NCI-H82 treated with DMSO at 0.1 percent for 48 hours (cell line): ENCODE results near the gene OTOP2.

ENCODE experiments used
- DNase-seq: peaks from one replicate; lab custom pipeline; 2025; ENCODE audit not compliant: unreplicated experiment; lab: John Stamatoyannopoulos, UW

Gene OTOP2, protein sequence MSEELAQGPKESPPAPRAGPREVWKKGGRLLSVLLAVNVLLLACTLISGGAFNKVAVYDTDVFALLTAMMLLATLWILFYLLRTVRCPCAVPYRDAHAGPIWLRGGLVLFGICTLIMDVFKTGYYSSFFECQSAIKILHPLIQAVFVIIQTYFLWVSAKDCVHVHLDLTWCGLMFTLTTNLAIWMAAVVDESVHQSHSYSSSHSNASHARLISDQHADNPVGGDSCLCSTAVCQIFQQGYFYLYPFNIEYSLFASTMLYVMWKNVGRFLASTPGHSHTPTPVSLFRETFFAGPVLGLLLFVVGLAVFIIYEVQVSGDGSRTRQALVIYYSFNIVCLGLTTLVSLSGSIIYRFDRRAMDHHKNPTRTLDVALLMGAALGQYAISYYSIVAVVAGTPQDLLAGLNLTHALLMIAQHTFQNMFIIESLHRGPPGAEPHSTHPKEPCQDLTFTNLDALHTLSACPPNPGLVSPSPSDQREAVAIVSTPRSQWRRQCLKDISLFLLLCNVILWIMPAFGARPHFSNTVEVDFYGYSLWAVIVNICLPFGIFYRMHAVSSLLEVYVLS

DNA sequence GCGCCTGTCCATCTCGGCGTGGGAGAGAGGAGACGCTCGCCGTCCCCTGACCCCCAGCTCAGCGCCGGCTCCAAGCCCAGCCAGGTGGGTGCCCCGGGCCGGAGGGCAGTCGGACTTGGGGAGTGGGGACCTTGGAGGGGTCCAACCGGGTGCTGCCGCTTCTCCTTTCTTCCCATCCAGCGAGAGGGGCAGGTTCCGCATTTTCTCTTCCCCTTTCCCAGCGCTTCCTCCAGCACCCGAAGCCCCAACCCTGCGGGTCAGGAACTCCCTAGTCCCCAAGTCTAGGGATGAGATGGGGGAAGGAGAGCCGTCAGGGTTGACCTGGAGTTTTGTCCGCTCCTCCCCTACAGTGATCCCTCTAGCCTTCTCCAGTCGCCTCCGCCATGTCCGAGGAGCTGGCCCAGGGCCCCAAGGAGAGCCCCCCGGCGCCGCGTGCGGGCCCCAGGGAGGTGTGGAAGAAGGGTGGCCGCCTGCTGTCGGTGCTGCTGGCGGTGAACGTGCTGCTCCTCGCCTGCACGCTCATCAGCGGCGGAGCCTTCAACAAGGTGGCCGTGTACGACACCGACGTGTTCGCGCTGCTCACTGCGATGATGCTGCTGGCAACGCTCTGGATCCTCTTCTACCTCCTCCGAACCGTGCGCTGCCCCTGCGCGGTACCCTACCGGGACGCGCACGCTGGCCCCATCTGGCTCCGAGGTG lies at the start of gene OTOP2:
TSS of gene OTOP2 (plus strand) at position 24 of the 699 bp plus-strand sequence. CDS start at position 384, 360 bp downstream.
- DNase-seq = no peak

DNA sequence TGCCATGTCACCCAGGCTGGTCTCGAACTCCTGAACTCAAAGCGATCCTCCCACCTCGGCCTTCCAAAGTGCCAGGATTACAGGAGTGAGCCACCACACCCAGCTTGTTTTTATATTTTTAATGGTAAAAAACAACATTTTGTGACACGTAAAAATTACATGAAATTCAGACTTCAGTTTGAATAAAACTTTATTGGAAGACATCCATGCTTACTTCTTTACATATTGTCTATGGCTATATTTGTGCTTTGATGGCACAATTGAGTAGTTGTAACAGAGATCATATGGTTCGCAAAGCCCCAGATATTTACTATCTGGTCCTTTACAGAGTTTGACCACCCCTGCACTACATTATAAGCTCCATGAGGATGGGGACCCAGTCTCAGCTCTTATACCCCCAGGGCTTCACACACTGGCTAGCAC lies 49.4 kb upstream of the OTOP2 start:
- no peak for DNase-seq

DNA sequence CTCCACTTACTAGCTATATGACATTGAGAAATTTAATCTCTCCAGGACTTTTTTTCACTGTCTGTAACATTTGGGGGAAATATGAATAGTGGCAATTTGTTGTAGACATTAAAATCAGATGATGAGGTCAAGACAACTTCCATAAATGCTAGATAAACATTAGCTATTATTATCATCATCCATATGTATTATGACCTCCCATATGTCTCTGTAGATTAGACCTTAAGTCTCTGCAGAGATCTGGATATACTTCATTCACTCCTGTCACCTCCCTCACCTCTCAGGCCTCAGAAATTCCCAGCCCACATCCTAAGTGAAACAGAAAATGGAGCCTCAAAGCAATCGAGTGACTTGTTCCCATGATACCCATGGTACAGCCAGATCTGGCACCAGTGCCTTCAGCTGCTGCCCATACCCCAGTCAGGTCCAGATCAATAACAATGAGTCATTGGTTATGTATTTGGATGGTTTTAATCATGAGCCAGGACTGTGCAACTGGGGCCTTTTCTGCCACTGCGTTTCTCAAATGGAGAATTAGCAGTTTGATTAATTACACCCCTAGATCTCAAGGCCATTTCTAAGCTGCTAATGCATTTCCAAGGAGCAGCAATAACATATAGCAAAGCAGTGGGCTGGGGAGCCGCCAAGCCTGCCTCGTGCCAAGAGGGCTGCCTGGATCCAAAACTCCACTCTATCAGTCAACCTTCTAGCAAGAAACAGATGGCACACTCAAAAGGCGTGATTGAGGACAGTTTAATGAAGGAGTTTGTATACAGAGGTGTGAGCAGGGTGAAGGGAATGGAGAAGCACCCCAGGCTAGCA lies 48.7 kb upstream of the OTOP2 start:
- no peak for DNase-seq

DNA sequence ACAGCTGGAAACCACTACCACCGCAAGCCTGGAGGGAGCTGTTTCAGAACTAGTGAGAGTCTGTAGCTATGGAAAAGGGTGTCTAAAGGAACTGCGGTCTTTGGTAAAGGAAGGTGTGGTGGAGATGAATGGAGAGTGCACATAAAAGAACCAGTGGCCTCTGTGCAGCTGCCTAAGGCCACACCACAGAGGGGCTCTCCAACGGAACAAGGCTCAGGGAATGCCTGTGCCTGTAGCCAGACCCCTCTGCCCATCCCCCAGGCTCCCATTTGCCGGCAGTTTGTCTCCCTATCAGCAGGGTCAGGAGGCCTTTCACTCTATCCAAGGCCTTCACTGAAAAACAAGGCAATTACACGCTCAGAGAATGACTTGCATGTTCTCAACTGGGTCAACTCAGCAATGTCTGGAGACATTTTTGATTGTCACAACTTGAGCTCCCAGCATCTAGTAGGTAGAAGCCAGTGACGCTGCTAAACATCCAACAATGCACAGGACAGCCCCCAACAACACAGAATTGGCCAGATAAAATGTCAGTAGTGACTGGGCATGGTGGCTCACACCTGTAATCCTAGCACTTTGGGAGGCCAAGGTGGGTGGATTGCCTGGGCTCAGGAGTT lies 48.0 kb upstream of the OTOP2 start:
- DNase-seq = no peak

DNA sequence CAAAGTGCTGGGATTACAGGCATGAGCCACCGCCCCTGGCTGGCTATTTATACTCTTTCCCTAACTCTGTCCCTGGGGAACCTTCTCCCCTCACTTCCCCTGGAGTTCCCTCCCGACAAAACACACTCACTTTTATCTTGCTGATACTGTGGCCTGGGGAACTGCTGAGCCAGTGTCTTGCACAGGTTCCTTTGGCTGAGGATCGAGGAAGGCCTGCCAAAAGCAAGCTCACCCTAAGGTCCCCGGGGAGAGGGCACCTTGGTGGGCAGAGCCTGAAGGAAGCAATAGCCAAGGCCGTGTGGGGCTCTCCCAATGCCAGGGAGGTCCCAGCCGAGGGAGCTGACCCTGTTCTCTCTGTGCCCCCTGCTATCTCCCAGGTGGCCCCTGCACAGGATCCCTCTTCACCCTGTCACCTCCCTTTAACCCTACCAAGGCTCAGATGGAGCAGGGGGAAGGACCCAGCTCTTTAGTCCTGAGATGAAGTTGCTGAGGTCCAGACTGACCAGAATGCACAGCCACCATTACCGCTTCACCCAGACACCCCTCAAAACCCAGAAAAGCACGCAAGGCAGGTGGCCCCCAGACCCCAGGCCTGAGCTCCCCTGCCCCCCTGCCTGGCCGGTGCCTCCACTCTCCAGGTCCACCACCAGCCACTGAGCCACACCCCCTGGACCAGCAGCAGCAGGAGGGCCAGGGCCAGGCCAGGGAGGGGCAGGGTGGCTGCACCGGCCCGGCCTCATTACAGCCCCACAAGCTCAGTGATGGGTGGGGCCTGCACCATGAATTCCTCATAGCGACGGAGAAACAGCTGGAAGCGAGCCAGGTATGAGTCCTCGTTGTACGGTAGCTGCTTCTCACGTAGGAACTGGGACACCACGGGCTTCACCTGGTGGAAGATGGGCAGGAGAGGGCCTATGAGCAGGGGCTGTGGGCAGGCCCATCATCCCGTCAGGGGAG lies 46.2 kb upstream of the OTOP2 start:
- DNase-seq = no peak

DNA sequence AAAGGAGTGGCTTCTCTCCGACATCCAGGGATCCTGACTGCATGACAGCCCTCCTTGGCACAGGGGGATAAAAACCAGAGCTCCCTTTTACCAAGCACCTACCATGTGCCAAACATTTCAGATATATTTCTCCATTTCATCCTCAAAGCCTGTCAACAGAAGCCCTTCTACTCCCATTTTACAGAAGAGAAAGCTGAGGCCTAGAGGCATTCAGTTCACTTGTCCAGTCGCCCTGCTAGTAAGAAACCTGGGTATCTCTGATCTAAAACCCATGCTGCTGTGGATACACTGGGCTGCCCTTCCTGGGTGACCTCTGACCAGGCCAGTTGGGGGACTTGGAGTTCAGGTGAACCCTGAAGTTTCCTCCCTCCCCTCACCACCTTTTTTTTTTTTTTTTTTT lies 45.4 kb upstream of the OTOP2 start:
- DNase-seq = no peak

DNA sequence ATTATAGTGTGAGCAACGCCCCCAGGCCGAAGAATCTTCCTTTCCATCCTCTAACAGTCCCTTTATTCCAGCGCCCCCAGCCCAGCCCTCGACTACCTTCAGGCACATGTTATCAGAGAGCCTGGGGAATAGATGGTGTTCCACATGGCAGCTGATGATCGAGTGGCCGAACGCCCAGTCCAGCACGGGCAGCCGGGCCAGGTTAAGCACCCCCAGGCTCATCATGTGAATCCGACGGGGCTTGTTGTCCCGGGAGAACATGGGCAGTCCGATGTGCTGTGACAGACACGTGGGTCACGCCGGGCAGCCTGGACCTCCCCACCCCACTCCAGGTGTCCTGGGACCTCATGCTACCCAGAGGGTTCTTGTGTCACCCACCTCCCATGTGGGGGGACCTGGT lies 44.8 kb upstream of the OTOP2 start:
- DNase-seq = no peak

DNA sequence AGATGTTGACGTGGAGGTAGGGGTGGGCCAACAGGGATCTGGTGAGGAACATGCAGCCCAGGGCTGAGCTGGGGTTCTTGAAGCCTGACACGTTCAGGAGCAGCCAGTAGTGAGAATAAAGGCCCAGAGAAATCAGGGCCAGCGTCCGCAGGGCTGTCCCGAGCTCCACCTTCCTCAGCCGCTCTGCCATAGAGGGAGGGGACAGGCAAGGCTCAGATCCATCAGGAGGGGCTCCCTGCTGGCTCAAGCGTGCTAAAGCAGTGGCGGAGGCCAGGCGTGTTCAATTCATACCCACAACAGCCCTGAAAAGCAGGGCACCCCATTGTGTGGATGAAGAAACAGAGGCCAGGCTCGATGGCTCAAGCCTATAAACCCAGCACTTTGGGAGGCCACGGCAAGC lies 43.0 kb upstream of the OTOP2 start:
- no peak for DNase-seq

DNA sequence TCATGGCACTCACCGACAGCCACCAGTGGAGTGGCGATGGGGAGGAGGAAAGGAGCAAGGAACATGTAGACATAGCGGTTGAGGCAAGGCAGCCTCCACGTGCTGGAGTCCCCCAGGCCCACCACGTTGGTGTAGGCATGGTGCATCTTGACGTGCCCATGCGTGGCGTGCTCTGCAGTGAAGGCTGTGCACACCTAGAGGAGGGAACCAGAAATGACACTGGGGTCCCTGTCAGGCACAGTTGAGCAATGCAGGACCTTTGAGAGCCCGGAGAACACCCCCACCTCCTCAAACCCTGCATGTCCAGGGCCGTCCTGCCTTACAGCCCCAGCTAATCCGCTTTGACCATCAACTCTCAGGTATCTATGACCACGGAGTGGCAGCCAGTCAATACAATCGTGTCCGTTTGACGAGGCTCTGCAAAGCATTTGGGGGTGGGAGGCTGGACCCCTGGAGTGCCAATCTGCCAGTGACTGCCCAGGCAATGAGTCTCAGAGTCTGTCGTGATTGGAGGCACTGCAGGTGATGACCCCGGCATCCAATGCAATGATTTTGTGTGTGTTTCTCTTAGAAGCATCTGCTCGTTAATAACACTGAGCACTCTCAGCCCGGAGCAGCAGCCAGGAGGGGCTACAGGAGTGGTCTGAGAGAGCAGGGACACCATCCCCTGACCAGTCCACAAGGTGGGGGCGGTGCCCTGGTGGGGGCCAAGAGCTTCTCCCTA lies 41.4 kb upstream of the OTOP2 start:
- DNase-seq = no peak

DNA sequence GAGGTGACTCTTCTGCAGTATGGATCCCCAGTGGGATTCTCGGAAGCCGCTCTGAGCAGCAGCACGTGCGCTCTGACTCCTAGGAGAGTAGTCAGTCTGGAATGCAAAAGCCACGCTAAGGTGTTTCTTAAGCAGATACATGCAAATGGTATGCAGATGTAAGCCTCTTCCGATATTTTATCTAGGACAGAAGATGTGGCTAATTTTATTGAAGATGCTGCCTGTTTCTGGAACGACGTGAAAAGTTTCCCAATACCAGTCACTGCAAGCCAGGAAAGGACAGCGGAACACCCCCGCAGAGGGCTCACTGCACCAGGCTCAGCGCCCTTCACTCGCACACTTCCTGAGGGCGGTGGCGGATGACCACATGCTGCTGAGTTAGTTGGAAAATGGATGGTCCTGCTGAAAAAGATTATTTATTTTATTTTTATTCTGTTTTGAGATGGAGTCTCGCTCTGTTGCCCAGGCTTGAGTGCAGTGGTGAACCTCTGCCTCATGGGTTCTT lies 40.8 kb upstream of the OTOP2 start:
- DNase-seq = no peak

DNA sequence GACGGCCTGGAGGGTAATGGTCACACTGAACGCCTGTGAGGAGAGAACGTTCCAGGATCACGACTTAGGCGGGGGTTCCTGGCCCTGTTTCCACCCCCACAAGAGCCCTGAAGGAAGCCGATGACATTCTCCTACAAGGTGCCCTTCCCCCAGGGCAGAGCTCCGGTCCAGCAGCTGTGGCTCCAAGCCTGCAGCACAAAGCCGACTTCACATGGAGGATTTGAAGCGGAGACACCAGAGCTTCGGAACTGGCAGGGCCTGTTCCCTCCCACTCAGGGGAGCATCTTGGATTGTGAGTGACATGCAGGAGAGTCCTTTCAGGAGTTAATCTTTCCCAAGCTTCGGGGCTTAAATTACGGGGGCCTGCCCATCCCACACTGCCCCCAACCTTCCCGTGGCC lies 35.6 kb upstream of the OTOP2 start:
- DNase-seq = no peak

DNA sequence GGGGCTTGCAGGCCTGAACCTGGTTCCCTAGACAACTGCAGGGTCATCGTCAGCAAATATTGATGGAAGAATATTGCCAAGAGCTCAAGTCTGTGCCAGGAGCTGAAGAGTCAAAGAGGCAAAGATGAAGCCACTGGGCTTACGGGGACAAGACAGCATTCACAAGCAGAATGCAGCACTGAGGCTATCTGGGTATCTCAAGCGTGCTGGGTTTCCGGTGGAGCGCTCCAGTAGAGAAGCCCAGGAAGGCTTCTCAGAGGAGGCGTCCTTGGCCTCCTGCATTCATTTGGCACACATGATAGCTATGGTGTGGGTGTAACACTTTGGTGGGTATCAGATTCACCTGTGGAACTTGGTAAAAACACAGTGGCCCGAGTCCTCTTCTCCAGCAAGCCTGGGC lies 33.5 kb upstream of the OTOP2 start:
- DNase-seq = no peak

DNA sequence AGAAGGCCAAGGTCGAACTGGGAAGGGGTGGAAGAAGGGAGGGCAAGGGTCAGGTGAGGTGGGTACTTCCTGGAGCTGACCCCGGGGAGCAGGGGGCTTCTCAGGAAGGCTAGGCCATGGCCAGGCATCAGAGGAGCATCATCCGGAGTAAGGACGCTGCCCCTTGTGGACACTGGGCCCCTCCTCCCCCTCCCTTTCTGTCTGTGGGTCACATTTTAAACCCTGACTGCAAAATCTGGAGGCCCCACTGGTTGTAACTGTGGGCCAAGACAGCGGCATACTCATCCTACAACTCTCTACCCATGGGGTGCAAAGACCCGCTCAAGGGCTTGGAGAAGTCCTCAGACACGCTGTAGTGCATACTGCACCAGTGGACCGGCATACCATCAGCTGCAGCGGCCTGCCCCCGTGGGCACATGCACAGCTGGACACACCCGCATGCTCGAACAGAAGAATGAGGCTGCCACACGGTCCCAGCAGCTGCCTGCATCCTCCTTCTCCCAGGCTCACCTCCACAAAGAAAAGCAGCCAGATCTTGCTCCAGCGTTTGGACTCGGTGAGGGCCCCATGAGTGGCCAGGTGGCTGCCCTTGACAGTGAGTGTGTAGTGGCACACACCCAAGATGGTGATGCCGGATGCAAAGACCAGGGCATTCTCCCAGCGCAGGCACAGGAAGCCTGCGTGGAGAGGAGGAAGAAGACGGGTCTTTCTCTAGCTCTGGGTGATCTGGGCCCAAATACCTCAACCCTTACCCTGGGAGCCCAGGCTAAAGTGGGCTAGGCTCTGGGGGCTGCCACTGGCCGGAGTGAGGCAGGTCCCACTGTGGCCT lies 31.8 kb upstream of the OTOP2 start:
- no peak for DNase-seq

DNA sequence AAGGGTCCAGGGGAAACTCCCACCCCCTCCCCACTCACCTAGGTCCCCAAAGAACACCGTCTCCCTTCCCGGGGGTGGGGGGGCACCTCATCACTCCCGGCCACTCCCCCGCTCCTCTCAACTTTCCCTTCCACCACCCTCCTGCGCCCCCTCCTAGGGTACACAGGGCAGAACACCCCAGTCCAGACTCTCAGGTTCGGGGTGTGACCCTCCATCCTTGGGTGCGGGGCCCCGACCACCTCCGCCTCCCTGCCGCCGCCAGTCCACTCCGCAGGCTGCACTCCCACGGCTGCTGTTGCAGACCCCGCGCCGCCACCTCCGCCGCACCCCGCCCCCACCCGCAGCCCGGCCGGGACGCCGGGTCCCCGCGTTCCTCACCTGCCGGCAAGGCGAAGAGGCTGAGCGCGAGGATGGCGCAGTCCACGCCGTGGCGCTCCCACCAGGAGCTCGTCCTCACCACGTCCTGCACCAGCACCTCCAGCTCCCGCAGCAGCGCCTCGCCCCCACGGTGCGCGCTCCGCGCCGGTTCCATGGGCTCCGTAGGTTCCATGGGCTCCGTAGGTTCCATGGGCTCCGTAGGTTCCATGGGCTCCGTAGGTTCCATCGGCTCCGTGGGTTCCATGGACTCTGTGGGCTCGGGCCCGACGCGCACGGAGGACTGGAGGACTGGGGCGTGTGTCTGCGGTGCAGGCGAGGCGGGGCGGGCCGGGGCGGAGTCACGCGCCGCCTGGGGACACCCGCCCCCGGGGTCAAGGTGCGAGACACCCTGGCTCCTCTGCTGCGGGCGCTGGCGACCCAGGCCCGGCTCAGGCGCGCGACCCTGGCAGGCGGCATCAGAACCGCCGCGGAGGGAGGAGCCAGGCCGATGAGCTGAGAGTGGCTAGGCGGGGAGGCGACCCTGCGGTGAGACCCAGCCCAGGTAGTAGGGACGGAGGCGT lies 30.8 kb upstream of the OTOP2 start, which contains the start of gene FADS6:
TSS of gene FADS6 (minus strand) at position 660 of the 938 bp plus-strand sequence. CDS start at position 622, 38 bp downstream.
- no peak for DNase-seq

DNA sequence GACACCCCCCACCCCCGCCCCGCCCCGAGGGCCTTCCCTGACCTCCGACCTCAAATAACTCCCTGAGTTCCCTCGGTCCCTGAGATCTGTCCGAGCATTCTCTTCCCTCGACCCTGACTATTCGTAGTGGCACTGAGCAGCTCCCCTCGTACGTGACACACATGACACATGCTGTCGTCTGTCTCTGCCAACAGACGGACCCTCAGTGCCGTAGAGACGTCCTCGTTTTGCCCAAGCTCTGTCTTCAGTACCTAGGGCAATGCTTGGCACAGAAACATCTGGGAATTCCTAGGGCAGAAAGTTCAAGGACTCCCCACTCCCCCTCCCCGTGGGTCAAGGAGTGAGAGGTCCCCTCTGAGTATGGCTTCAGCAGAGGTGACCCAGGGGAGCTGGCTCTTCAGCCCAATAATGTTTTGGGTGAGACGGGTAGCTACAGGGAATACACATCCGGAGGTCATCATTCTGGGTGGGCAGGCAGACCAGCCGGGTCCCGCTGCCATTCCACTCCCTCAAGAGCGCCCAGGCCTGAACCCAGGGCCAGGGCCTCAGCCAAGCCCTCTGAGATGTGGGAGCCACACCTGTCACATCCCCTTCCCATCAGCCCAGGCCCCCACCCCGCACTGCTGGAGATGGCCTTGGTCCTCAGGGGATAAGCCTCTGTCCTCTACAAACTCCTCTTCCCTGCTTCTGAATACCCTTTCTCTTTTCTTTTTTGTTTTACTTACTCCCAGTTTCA lies 30.0 kb upstream of the OTOP2 start:
- DNase-seq = no peak

DNA sequence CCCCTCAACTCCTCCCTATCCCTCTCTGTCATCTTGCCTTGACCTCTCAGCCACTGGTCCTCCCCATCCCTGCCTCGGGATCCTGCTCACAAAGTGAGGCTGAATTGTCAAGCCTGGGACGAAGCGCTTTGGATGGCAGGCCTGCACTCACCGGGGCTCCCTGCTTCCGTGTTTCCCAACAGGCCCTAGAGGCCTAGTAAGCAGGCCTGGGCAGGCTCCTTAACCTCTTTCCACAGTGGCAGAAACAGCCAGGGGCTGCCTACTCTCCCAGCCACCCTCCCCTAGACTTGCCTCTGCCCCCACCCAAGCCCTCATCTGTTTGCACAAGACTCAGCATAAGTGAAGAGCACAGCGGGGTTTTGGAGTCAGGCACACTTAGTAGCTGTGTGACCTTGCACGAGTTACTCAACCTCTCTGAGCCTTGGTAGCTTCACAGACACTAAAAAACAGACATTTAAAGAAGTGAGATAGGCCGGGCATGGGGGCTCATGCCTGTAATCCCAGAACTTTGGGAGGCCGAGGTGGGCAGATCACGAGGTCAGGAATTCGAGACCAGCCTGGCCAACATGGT lies 25.6 kb upstream of the OTOP2 start:
- DNase-seq = no peak
